ENCODE results near the gene COQ8A. TPM values are rescaled to one million over a fixed set of nuclear protein-coding genes. Genes with fewer than 3 reads are reported as not detected.

Gene COQ8A
- polyA plus RNA-seq, 3 donors from 2014 or later: 26.9 to 44.3 (median 34.7) TPM

GRCh38 chr1:226938903-226939437, 1.1 kb upstream of the COQ8A start:
- peaks cover 8 to 18% (median 13%) of the 10 kb centered on the region in 3 donors for H3K36me3 Mint-ChIP-seq
- peaks cover 7 to 23% (median 18%) of the 10 kb centered on the region in 3 donors for H3K27me3 Mint-ChIP-seq (ENCODE audit: low read depth in 3 of 3)
- no peak for DNase-seq
- peak overlapping the region; percentile 92 to 97 (median 96) for H3K27ac Mint-ChIP-seq
- peaks cover 37 to 54% of the 10 kb centered on the region in 2 donors for H3K4me1 Mint-ChIP-seq
- peaks cover 0 to 18% (median 11%) of the 10 kb centered on the region in 6 donors for H3K9me3 Mint-ChIP-seq
- H3K4me3 Mint-ChIP-seq: peak overlapping the region; percentile 84 to 93 (median 92)

- Mint-ChIP-seq H3K4me1 (peaks cover 38 to 54% of the 10 kb centered on the region in 2 donors), H3K36me3 (peaks cover 8 to 13% (median 11%) of the 10 kb centered on the region in 3 donors), H3K4me3 (peak overlapping the region; percentile 84 to 93 (median 92)), H3K27me3 (ENCODE audit: low read depth in 3 of 3) (peaks cover 8 to 26% (median 19%) of the 10 kb centered on the region in 3 donors), H3K27ac (peak overlapping the region; percentile 92 to 97 (median 96)), H3K9me3 (peaks cover 0 to 13% (median 9%) of the 10 kb centered on the region in 6 donors)
- DNase-seq: no peak
Observed at GRCh38 chr1:226939438-226940028, 561 bp upstream of the COQ8A start.

- H3K27ac Mint-ChIP-seq: peak overlapping the region; percentile 79 to 97 (median 91)
- peaks cover 8 to 24% (median 17%) of the 10 kb centered on the region in 3 donors for H3K27me3 Mint-ChIP-seq (ENCODE audit: low read depth in 3 of 3)
- DNase-seq: peak in 1 of 3 donors; percentile 7
- peaks cover 40 to 54% of the 10 kb centered on the region in 2 donors for H3K4me1 Mint-ChIP-seq
- H3K4me3 Mint-ChIP-seq: peak overlapping the region; percentile 84 to 93 (median 92)
- peaks cover 0 to 1% (median 0%) of the 10 kb centered on the region in 3 donors for H3K36me3 Mint-ChIP-seq
- H3K9me3 Mint-ChIP-seq: peaks cover 0 to under 1% (median 0%) of the 10 kb centered on the region in 6 donors
Observed at GRCh38 chr1:226940806-226941067, 643 bp downstream of the COQ8A start.

- H3K36me3 Mint-ChIP-seq: no peaks in the 10 kb centered on the region
- peak overlapping the region in 2 of 6 donors; percentile 6 to 61 for H3K27ac Mint-ChIP-seq
- H3K9me3 Mint-ChIP-seq: no peaks in the 10 kb centered on the region
- peak overlapping the region in 4 of 5 donors; percentile 33 to 92 (median 68) for H3K4me3 Mint-ChIP-seq
- no peak for DNase-seq
- peaks cover 48 to 70% of the 10 kb centered on the region in 2 donors for H3K4me1 Mint-ChIP-seq
- H3K27me3 Mint-ChIP-seq (ENCODE audit: low read depth in 3 of 3): peaks cover 8 to 24% (median 17%) of the 10 kb centered on the region in 3 donors
Observed at GRCh38 chr1:226942392-226942791, 2.3 kb downstream of the COQ8A start.

GRCh38 chr1:226943156-226943555, 3.1 kb downstream of the COQ8A start:
- Mint-ChIP-seq H3K27me3 (ENCODE audit: low read depth in 3 of 3) (peaks cover 8 to 24% (median 17%) of the 10 kb centered on the region in 3 donors), H3K4me3 (no peak overlapping the region), H3K27ac (peak overlapping the region in 2 of 6 donors; percentile 63 to 74), H3K4me1 (peaks cover 44 to 70% of the 10 kb centered on the region in 2 donors), H3K9me3 (no peaks in the 10 kb centered on the region), H3K36me3 (peaks cover 0 to 2% (median under 1%) of the 10 kb centered on the region in 3 donors)
- DNase-seq: no peak

GRCh38 chr1:226943927-226944326, 3.8 kb downstream of the COQ8A start:
- no peak overlapping the region for H3K4me3 Mint-ChIP-seq
- H3K9me3 Mint-ChIP-seq: no peaks in the 10 kb centered on the region
- DNase-seq: no peak
- peaks cover 37 to 70% of the 10 kb centered on the region in 2 donors for H3K4me1 Mint-ChIP-seq
- peaks cover 0 to 5% (median 4%) of the 10 kb centered on the region in 3 donors for H3K36me3 Mint-ChIP-seq
- H3K27me3 Mint-ChIP-seq (ENCODE audit: low read depth in 3 of 3): peaks cover 8 to 20% (median 16%) of the 10 kb centered on the region in 3 donors
- peak overlapping the region in 3 of 6 donors; percentile 37 to 63 (median 42) for H3K27ac Mint-ChIP-seq

GRCh38 chr1:226945106-226945857, 5.2 kb downstream of the COQ8A start:
- DNase-seq: no peak
- peaks cover 0 to 5% (median 4%) of the 10 kb centered on the region in 3 donors for H3K36me3 Mint-ChIP-seq
- no peaks in the 10 kb centered on the region for H3K9me3 Mint-ChIP-seq
- H3K27ac Mint-ChIP-seq: peak overlapping the region in 1 of 6 donors; percentile 76
- peaks cover 1 to 8% (median 4%) of the 10 kb centered on the region in 3 donors for H3K27me3 Mint-ChIP-seq (ENCODE audit: low read depth in 3 of 3)
- no peak overlapping the region for H3K4me3 Mint-ChIP-seq
- H3K4me1 Mint-ChIP-seq: peaks cover 32 to 72% of the 10 kb centered on the region in 2 donors

- peaks cover 1 to 6% (median 4%) of the 10 kb centered on the region in 3 donors for H3K27me3 Mint-ChIP-seq (ENCODE audit: low read depth in 3 of 3)
- H3K9me3 Mint-ChIP-seq: no peaks in the 10 kb centered on the region
- H3K4me3 Mint-ChIP-seq: no peak overlapping the region
- no peak overlapping the region for H3K27ac Mint-ChIP-seq
- no peak for DNase-seq
- H3K36me3 Mint-ChIP-seq: peaks cover 0 to 5% (median 4%) of the 10 kb centered on the region in 3 donors
- H3K4me1 Mint-ChIP-seq: peaks cover 27 to 70% of the 10 kb centered on the region in 2 donors
Observed at GRCh38 chr1:226945858-226946245, 5.8 kb downstream of the COQ8A start.

- Mint-ChIP-seq H3K9me3 (no peaks in the 10 kb centered on the region), H3K27me3 (ENCODE audit: low read depth in 3 of 3) (peaks cover 1 to 6% (median 4%) of the 10 kb centered on the region in 3 donors), H3K4me1 (peaks cover 24 to 70% of the 10 kb centered on the region in 2 donors), H3K36me3 (peaks cover 0 to 5% (median 4%) of the 10 kb centered on the region in 3 donors), H3K27ac (peak overlapping the region in 1 of 6 donors; percentile 5), H3K4me3 (no peak overlapping the region)
- no peak for DNase-seq
Observed at GRCh38 chr1:226946285-226946684, 6.2 kb downstream of the COQ8A start.

GRCh38 chr1:226946841-226947240, 6.7 kb downstream of the COQ8A start:
- peaks cover 1 to 6% (median 4%) of the 10 kb centered on the region in 3 donors for H3K27me3 Mint-ChIP-seq (ENCODE audit: low read depth in 3 of 3)
- peaks cover 20 to 64% of the 10 kb centered on the region in 2 donors for H3K4me1 Mint-ChIP-seq
- no peak for DNase-seq
- peak overlapping the region in 1 of 6 donors; percentile 5 for H3K27ac Mint-ChIP-seq
- peaks cover 0 to 5% (median 4%) of the 10 kb centered on the region in 3 donors for H3K36me3 Mint-ChIP-seq
- H3K4me3 Mint-ChIP-seq: no peak overlapping the region
- H3K9me3 Mint-ChIP-seq: no peaks in the 10 kb centered on the region

- Mint-ChIP-seq H3K4me1 (peaks cover 16 to 52% of the 10 kb centered on the region in 2 donors), H3K27me3 (ENCODE audit: low read depth in 3 of 3) (peaks cover 1 to 6% (median 4%) of the 10 kb centered on the region in 3 donors), H3K36me3 (peaks cover 0 to 5% (median 4%) of the 10 kb centered on the region in 3 donors), H3K27ac (no peak overlapping the region), H3K4me3 (no peak overlapping the region), H3K9me3 (no peaks in the 10 kb centered on the region)
- DNase-seq: no peak
Observed at GRCh38 chr1:226948051-226948450, 8.0 kb downstream of the COQ8A start.

- Mint-ChIP-seq H3K27me3 (ENCODE audit: low read depth in 3 of 3) (peaks cover 1 to 4% (median 4%) of the 10 kb centered on the region in 3 donors), H3K36me3 (peaks cover 0 to 9% (median 4%) of the 10 kb centered on the region in 3 donors), H3K9me3 (no peaks in the 10 kb centered on the region), H3K4me3 (no peak overlapping the region), H3K27ac (no peak overlapping the region), H3K4me1 (peaks cover 15 to 51% of the 10 kb centered on the region in 2 donors)
- DNase-seq: no peak
Observed at GRCh38 chr1:226948480-226948879, 8.4 kb downstream of the COQ8A start.

GRCh38 chr1:226948996-226949395, 8.9 kb downstream of the COQ8A start:
- Mint-ChIP-seq H3K9me3 (no peaks in the 10 kb centered on the region), H3K4me3 (no peak overlapping the region), H3K4me1 (peaks cover 15 to 52% of the 10 kb centered on the region in 2 donors), H3K36me3 (peaks cover 0 to 9% (median 4%) of the 10 kb centered on the region in 3 donors), H3K27ac (no peak overlapping the region), H3K27me3 (ENCODE audit: low read depth in 3 of 3) (peaks cover 1 to 4% (median 4%) of the 10 kb centered on the region in 3 donors)
- DNase-seq: no peak
